Activated naive CD4-positive, alpha-beta T cell treated with anti-CD3 and anti-CD28 coated beads, Interleukin-2, amount 50 U/mL, for 24 hours (primary cell): ENCODE data around the gene NRBF2.

Source experiments
- H3K27ac Mint-ChIP-seq: one replicate; pipeline ENCODE4 v1.8.0; 2021; ENCODE audit warnings: mild to moderate bottlenecking, mixed read lengths
- H3K27me3 Mint-ChIP-seq: one replicate; pipeline ENCODE4 v1.8.0; 2021; ENCODE audit warnings: mixed read lengths
- H3K36me3 Mint-ChIP-seq: one replicate; pipeline ENCODE4 v1.8.0; 2021; ENCODE audit warnings: mixed read lengths
- H3K4me1 Mint-ChIP-seq: one replicate; pipeline ENCODE4 v1.8.0; 2021; ENCODE audit warnings: mixed read lengths
- H3K4me3 Mint-ChIP-seq: one replicate; pipeline ENCODE4 v1.8.0; 2021; ENCODE audit warnings: mild to moderate bottlenecking, mixed read lengths
- H3K9me3 Mint-ChIP-seq: one replicate; pipeline ENCODE4 v1.8.0; 2021; ENCODE audit warnings: mixed read lengths

The NRBF2 gene

GRCh38 chr10:63169624-63170023 lies 36.5 kb downstream of the NRBF2 start:
- peaks cover 15% of the 10 kb centered on the region for H3K36me3 Mint-ChIP-seq
- H3K27ac Mint-ChIP-seq, result peak overlapping the region; percentile 61
- H3K4me1 Mint-ChIP-seq, result peaks cover 35% of the 10 kb centered on the region
- H3K27me3 Mint-ChIP-seq, result no peaks in the 10 kb centered on the region
- no peak overlapping the region for H3K4me3 Mint-ChIP-seq
- no peaks in the 10 kb centered on the region for H3K9me3 Mint-ChIP-seq

GRCh38 chr10:63171255-63171855 lies 38.2 kb downstream of the NRBF2 start:
- Mint-ChIP-seq H3K36me3 (peaks cover 17% of the 10 kb centered on the region), H3K27ac (peak overlapping the region; percentile 30), H3K27me3 (no peaks in the 10 kb centered on the region), H3K9me3 (no peaks in the 10 kb centered on the region), H3K4me3 (no peak overlapping the region), H3K4me1 (peaks cover 41% of the 10 kb centered on the region)

GRCh38 chr10:63171926-63172325 lies 38.8 kb downstream of the NRBF2 start:
- H3K36me3 Mint-ChIP-seq, result peaks cover 19% of the 10 kb centered on the region
- peak overlapping the region; percentile 9 for H3K27ac Mint-ChIP-seq
- H3K9me3 Mint-ChIP-seq, result no peaks in the 10 kb centered on the region
- H3K27me3 Mint-ChIP-seq, result no peaks in the 10 kb centered on the region
- H3K4me1 Mint-ChIP-seq, result peaks cover 44% of the 10 kb centered on the region
- H3K4me3 Mint-ChIP-seq, result no peak overlapping the region

- H3K27me3 Mint-ChIP-seq, result no peaks in the 10 kb centered on the region
- H3K36me3 Mint-ChIP-seq, result peaks cover 26% of the 10 kb centered on the region
- H3K4me3 Mint-ChIP-seq, result peak overlapping the region; percentile 61
- H3K9me3 Mint-ChIP-seq, result no peaks in the 10 kb centered on the region
- peak overlapping the region; percentile 94 for H3K27ac Mint-ChIP-seq
- H3K4me1 Mint-ChIP-seq, result peaks cover 51% of the 10 kb centered on the region
These were observed 40.5 kb downstream of the NRBF2 start for GRCh38 chr10:63173468-63174232.

- H3K9me3 Mint-ChIP-seq, result no peaks in the 10 kb centered on the region
- no peak overlapping the region for H3K4me3 Mint-ChIP-seq
- H3K27ac Mint-ChIP-seq, result peak overlapping the region; percentile 5
- peaks cover 44% of the 10 kb centered on the region for H3K4me1 Mint-ChIP-seq
- peaks cover 26% of the 10 kb centered on the region for H3K36me3 Mint-ChIP-seq
- H3K27me3 Mint-ChIP-seq, result no peaks in the 10 kb centered on the region
These were observed 42.4 kb downstream of the NRBF2 start for GRCh38 chr10:63175534-63175933.

GRCh38 chr10:63192826-63193225 lies 59.7 kb downstream of the NRBF2 start:
- Mint-ChIP-seq H3K36me3 (peaks cover 19% of the 10 kb centered on the region), H3K4me3 (no peak overlapping the region), H3K9me3 (no peaks in the 10 kb centered on the region), H3K27me3 (no peaks in the 10 kb centered on the region), H3K4me1 (no peaks in the 10 kb centered on the region), H3K27ac (no peak overlapping the region)

GRCh38 chr10:63197344-63198092 lies 64.4 kb downstream of the NRBF2 start:
- Mint-ChIP-seq H3K36me3 (peaks cover 23% of the 10 kb centered on the region), H3K27me3 (no peaks in the 10 kb centered on the region), H3K4me3 (no peak overlapping the region), H3K27ac (no peak overlapping the region), H3K4me1 (no peaks in the 10 kb centered on the region), H3K9me3 (no peaks in the 10 kb centered on the region)

- H3K27me3 Mint-ChIP-seq, result no peaks in the 10 kb centered on the region
- peaks cover 7% of the 10 kb centered on the region for H3K4me1 Mint-ChIP-seq
- no peak overlapping the region for H3K4me3 Mint-ChIP-seq
- no peaks in the 10 kb centered on the region for H3K9me3 Mint-ChIP-seq
- H3K27ac Mint-ChIP-seq, result peak overlapping the region; percentile 66
- H3K36me3 Mint-ChIP-seq, result peaks cover 17% of the 10 kb centered on the region
These were observed 66.6 kb downstream of the NRBF2 start for GRCh38 chr10:63199716-63200115.

GRCh38 chr10:63200431-63200830 lies 67.3 kb downstream of the NRBF2 start:
- Mint-ChIP-seq H3K4me1 (peaks cover 14% of the 10 kb centered on the region), H3K9me3 (no peaks in the 10 kb centered on the region), H3K36me3 (peaks cover 22% of the 10 kb centered on the region), H3K27me3 (no peaks in the 10 kb centered on the region), H3K4me3 (no peak overlapping the region), H3K27ac (no peak overlapping the region)

- no peak overlapping the region for H3K4me3 Mint-ChIP-seq
- peaks cover 16% of the 10 kb centered on the region for H3K4me1 Mint-ChIP-seq
- H3K27me3 Mint-ChIP-seq, result no peaks in the 10 kb centered on the region
- no peaks in the 10 kb centered on the region for H3K9me3 Mint-ChIP-seq
- no peak overlapping the region for H3K27ac Mint-ChIP-seq
- peaks cover 21% of the 10 kb centered on the region for H3K36me3 Mint-ChIP-seq
These were observed 68.0 kb downstream of the NRBF2 start for GRCh38 chr10:63201118-63201517.
